Measurements from ENCODE around the gene KRT24.

The KRT24 gene

DNA sequence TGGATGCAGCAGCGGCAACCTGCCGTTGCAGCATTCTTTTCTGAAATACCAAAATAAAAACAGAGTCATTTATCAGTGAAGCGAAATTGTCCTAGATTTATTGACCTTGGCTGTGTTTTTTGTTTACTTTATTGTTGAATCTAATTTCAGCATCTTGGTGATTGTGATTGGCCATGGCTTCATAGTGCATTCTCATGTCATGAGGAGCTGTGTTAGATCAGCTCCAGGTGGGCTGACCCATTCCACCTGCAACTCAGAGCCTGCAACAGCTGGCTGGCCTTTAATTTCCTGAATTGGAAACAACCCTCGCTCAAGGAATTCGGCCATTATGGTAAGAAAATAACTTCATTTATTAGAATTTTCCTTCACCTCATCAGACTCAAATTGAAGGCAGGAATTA lies 16.4 kb downstream of the KRT24 start:
- DNase-seq: no peak

- DNase-seq: no peak
Measured at GRCh38 chr17:40686192-40686591, 17.4 kb downstream of the KRT24 start.

GRCh38 chr17:40680998-40681397 lies 22.6 kb downstream of the KRT24 start:
- DNase-seq: no peak

DNA sequence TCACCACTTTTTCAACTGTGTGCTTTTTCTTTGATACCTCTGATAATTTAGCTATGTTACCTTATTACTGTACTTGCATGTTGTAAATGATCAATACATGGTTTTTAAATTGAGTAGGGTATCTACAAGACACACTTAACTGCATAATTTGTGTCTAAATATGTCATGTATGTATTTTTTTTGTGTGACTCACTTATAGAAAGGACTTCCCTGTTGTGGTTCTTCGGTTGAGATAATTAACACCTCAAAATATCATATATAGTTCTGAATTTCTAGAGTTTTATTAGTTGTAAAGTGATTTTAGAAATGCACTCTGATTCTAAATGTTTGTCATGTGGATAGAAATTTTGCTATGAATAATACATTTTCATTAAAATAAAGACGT lies 24.0 kb downstream of the KRT24 start:
- DNase-seq: no peak

- no peak for DNase-seq
Measured at GRCh38 chr17:40678902-40679522, 24.5 kb downstream of the KRT24 start.

DNA sequence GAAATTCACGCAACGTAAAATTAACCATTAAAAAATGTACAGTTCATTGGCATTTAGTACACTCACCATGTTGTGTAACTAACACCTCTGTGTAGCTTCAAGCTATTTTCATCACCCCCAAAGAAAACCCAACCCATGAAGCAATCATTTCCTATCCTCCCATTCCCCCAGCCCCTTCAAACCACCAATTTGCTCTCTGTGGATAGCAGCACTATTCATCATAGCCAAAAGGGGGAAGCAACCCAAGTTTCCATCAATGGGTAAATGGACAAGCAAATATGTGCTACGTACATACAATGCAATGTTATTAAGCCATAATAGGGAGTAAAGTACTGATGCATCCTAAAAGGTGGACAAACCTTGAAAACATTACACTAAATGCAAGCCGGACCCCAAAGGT lies 27.6 kb downstream of the KRT24 start:
- DNase-seq: no peak

GRCh38 chr17:40672654-40673053 lies 30.9 kb downstream of the KRT24 start:
- no peak for DNase-seq

DNA sequence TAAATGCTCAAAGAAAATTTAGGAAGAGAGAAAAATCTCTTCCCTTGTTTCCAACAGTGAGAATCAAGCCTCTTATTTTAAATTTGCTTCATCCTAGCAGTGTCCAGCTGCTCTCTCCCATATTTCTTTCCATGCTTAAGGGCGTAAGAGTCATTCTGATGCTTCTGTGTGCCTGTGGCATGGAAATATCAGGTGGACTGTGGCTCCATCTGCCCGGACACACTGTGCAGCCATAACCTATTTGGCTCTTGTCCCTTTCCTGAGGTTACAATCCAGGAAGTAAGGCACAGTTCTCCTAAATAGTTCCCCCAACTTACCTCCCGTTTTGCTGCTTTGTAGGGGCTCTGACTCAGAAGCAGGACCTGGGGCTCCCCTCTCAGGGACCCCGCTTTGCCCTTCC lies 32.3 kb downstream of the KRT24 start:
- no peak for DNase-seq

GRCh38 chr17:40666331-40666730 lies 37.2 kb downstream of the KRT24 start:
- DNase-seq: no peak

DNA sequence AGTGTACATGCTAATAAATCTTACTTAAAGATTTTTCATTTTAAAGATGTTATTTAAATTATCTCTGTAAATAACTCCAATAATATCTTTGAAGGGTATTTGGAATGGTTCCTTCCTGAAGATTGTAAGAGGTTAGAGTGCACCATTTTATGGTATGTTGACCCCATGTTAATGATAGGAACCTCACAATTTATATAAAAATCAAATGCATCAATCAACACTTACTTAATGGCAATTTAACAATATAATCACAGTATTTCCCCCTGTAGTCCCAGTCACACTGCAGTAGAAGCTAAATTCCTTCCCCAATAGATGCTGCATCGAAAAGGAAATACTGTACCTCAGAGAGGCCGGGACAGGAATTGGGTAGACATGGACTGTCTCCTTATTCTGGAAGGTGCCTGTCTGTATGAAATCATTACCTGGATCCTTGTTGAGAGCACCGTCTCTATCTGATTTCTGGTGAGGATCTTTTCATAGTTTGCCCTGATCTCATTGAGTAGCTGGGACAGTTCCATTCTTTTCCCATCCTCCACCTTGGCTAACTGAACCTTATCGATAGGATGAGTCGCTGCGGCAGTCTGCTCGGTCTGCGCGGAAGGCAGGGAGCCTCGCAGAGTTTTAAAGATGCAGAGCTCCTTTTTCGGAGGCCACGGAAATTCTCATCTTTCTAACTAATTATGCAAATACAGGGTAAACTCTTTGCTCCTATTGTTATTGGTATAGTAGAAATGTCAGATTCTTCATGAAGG lies 38.8 kb downstream of the KRT24 start, which contains the start of gene KRT222:
TSS of gene KRT222 (minus strand) at position 596 of the 752 bp plus-strand sequence. CDS start at position 518, 78 bp downstream.
- no peak for DNase-seq

- no peak for DNase-seq
Measured at GRCh38 chr17:40663252-40663651, 40.3 kb downstream of the KRT24 start.

DNA sequence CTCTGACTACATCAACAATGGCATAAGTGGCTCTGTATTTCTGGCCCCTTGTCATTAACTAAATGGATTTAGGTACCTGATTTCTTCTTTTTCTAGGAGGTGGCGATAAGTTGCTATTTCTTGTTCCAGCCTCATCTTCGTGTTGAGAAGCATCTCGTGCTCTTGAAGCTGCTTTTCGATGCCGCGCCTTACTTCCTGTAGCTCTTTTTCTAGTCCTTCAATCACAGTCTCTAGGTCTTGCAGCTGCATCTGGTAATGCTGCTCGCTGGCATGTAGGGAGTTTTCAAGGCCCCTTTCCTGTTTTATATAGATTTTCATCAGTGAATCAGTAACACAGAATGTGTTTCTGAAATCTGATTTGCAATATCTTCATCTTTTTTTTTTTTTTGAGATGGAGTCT lies 43.6 kb downstream of the KRT24 start:
- DNase-seq: no peak

DNA sequence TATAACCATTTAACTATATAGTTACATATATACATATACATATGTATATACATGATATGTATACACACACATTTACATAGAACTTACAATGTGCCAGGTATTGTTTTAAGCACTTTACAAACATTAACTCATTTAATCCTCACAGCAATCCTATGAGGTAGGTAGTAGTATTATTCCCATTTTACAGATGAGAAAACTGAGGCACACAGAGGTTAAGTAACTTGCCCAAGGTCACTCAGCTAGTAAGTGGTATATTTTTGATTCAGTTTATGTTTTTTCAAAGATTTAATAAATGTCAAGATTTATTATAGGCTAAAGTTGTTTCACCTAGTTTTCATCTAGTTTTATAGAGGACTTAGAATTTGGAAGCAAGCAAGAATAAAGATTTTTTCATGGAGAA lies 45.2 kb downstream of the KRT24 start:
- DNase-seq: no peak

- DNase-seq: no peak
Measured at GRCh38 chr17:40651939-40652338, 51.6 kb downstream of the KRT24 start.

GRCh38 chr17:40648384-40648968 lies 55.1 kb downstream of the KRT24 start:
- no peak for DNase-seq
